ENCODE measurements around the gene TNS3.

GRCh38 chr7:47622586-47622945 lies 40.7 kb upstream of the TNS3 start:
- TF ChIP-seq EZH2 (IDR thresholded peaks at IDR 0.05; ENCODE audit: insufficient read depth, low read length) (no peak), CTCF (IDR thresholded peaks at IDR 0.05; ENCODE audit: insufficient read depth, low read depth, low read length) (no peak)
